GM12801 (cell line): ENCODE measurements around the gene STPG3.

ENCODE experiments used
- TF ChIP-seq, protein P1 (sequence below): IDR thresholded peaks from one replicate; pipeline ENCODE4 v1.5.1; 2011; ENCODE audit warnings: control low read depth; ENCODE audit not compliant: insufficient read length; ENCODE audit errors: extremely low read depth

Gene STPG3

DNA sequence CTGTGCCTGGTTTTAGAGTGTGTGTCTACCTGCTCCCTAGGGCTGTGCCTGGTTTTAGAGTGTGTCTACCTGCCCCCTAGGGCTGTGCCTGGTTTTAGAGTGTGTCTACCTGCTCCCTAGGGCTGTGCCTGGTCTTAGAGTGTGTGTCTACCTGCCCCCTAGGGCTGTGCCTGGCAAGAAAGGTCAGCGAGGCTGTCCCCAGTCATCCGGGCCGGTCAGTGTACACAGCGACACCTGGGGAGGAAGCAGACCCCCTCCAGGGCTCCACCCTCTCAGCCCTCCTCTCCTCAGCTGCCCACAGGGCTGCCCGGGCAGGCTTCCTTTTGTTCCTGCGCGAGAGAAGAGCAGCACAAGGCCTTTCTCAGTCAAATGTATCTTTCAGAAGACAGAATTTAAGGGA lies 46.9 kb downstream of the STPG3 start:
- TF ChIP-seq, protein P1, sequence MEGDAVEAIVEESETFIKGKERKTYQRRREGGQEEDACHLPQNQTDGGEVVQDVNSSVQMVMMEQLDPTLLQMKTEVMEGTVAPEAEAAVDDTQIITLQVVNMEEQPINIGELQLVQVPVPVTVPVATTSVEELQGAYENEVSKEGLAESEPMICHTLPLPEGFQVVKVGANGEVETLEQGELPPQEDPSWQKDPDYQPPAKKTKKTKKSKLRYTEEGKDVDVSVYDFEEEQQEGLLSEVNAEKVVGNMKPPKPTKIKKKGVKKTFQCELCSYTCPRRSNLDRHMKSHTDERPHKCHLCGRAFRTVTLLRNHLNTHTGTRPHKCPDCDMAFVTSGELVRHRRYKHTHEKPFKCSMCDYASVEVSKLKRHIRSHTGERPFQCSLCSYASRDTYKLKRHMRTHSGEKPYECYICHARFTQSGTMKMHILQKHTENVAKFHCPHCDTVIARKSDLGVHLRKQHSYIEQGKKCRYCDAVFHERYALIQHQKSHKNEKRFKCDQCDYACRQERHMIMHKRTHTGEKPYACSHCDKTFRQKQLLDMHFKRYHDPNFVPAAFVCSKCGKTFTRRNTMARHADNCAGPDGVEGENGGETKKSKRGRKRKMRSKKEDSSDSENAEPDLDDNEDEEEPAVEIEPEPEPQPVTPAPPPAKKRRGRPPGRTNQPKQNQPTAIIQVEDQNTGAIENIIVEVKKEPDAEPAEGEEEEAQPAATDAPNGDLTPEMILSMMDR = no peak

DNA sequence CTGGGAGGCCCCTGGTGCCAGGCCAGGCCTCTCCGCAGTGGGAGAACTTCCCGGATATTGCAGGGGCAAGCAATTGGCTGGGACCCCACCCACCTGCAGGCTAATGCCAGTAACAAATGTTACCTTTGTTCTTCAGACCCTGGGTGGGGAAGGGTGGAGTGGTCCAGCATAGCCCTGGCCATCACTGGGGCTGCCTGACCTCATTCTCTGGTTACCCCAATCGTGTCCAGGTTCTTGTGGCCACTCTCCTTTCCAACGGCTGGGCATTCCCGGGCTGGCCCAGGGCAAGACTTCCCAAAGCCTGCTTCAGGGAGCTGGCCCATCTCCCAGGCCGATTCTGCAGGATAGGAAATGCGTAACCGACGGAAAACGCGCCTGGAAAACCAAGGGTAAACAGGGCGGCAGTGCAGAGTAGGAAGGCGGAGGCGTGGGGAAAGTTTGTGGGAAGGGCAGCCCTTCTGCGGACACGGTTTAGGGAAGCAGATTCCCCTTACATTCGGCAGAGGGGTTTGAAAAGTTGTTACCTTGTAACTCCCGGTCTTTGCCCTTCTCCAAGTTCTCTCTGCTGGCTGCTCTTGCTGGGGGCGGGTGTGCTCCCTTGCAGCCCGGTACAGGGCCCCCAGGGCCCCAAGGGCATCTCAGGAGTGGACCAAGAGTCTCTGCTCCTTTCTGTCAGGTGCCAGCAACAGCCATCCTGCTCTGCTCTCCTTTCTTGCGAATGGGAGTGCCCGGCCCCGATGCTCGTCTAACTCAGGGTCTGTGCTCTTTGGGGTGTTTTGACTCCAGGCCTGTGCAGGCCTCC lies 47.5 kb downstream of the STPG3 start:
- TF ChIP-seq, protein P1 = no peak

DNA sequence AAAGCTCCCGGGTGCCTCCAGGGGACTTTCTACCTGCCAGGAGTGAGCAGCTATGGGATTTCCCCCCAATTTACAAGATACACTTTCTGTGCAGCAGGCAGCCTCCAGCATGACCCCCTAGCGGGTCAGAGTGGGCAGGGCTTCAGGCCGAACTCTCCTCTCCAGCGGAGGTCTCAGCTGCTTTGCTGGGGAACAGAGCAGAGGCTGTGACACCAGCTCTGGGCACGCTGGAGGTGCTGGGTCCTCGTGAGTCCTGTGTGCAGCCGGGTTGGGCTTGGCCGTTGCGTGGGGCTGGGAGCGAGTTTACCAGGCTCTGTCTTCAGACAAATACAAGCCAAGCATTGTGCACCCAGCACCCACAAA lies 48.1 kb downstream of the STPG3 start:
- TF ChIP-seq, protein P1 = no peak

DNA sequence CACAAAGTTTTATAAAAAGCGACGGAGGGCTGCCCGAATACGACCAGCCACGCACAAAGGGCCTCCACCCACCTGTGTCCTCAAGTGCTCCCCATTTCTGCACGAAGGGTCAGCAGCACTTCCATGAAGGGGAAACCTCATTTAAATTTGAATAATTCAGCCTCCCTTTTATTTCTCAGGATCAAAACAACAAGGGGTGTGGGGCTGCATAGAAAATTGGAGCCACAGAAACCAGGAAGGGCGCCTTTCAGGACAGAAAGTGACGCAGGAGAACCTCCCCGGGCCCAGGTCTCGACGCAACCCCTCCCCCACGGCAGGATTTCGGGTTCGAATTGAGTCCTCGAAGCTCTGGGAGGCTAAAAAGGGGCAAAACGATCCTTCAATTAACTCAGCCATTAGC lies 48.9 kb downstream of the STPG3 start:
- TF ChIP-seq, protein P1 = no peak

DNA sequence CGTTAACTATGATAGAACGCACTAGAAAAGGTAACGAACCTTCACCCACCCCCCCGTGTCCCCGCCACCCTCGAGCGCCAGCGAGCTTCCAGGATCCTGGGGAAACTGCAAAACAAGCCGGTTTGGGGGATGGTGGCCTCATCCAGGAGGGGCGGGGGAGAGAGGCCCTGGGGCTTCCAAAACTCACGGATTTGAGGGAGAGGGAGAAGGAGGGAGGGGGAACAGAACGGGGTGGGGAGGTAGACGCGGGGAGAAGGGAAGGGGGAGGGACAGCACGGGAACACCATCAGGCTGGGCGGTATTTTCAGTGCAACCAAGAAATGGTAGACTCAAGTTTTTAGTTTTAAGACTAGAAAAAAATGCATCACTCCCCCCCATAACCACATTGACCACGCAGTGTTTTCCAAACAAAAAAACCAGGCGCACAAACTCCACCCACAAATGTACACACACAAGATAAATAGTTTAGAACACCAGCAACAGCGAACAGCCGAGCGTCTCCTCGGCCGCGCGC lies 49.5 kb downstream of the STPG3 start:
- TF ChIP-seq, protein P1 = no peak

DNA sequence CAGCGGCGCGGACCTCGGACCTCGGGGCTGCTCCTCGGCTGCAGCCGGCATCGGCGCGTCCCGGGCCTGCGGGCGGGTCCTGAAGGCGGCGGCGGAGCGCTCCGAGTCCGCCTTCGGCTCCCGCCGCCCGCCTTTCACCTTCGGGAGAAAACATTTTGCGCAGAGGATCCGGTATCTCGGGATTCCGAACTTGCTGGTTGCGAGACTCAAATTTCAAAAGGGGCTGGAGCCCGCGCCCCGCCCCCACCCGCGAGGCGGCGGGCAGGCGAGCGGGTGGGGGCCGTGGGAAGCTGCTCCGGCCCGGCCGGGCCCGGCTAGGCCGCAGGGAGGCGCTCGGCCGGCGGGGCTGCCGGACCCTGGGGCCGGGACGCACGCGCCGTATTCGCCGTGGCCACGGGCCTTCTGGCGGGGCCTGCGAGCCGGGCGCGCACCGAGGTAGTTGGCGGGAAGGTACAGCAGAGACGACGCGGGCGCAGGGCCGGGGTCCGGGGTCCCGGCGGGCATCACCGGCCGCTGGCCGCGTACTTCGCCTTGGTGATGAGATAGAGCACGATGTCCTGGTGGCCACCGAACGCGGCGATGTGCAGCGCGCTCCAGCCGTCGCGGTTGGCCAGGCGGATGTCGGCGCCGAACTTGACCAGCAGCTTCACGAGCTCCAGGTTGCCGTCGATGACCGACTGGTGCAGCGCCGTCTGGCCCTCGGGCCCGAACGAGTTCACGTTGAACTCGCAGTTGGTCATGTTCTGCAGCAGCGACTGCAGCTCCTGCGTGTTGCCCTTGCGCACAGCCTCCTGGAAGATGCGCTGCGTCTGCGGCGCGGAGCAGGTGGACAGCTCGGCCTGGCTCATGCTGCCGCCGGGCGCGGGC lies 50.2 kb downstream of the STPG3 start:
- TF ChIP-seq, protein P1 = no peak

DNA sequence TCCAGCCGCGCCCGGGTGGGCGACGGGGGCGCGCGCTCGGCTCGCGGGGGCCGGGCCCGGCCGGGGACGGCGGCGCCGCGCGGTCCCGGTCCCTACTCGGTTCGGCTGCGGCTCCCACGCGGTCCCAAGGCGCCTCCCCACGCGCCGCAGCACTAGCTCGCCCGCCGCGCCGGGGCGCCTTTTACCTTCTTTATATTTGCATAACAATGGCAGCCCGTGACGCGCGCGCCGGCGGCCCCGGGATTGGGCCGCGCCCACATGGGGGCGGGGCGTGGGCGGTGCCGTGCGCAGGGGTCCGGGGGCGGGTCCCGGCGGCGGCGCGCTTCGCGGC lies 51.0 kb downstream of the STPG3 start, which contains the start of gene NRARP:
NRARP (minus strand) TSS at position 154 of the 331 bp plus-strand sequence. CDS start 343 bp downstream, outside the sequence.
- TF ChIP-seq, protein P1 = no peak
